ENCODE results near the gene SLC39A9.

GRCh38 chr14:69395929-69396328 is 2.6 kb upstream of the SLC39A9 start:
- no peak for TF ChIP-seq CTCF (IDR thresholded peaks at IDR 0.05 in 8 of 11, conservative IDR thresholded peaks at IDR 0.05 in 3 of 11)
- no peak for TF ChIP-seq POLR2AphosphoS5 (IDR thresholded peaks at IDR 0.05)
- TF ChIP-seq POLR2A (IDR thresholded peaks at IDR 0.05) = no peak
